Measurements from ENCODE around the gene GAS6. TPM values are rescaled to one million over a fixed set of nuclear protein-coding genes. Genes with fewer than 3 reads are reported as not detected.

GAS6 gene
- total and polyA plus RNA-seq, 2 donors (not counting 1 experiment from before 2014, with no cell fraction given): 0.25 to 0.78 TPM

DNA sequence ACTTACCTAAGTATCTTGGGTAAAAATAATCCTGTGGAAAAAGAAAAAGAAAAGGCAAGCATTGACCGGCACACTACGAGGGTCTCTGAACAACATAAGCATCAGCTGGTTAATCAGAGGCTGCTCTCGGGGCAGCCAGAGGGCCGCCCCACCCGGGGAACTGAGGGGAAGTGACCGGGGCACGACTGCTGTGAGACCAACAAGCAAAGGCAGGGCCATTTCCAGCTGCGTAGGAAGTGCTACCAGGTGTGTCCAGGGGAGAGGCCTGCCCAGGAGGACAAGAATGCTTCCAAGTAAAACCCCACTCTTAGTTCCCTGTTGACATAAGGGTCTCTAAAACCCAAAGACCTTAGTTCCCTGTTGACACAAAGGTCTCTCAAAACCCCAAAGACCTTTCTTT lies 15.9 kb downstream of the GAS6 start:
- H3K9me3 Mint-ChIP-seq (ENCODE audit: insufficient read depth): no peaks in the 10 kb centered on the region
- H3K27ac Mint-ChIP-seq: no peak overlapping the region
- CTCF ChIA-PET: no interaction called here
- no peak overlapping the region for H3K9ac ChIP-seq (ENCODE audit: low read length)
- peaks cover 0 to 41% (median 0%) of the 10 kb centered on the region in 3 donors for H3K9me3 ChIP-seq (ENCODE audit: control extremely low read depth in 1 of 3, control insufficient read depth in 2 of 3, insufficient read depth in 1 of 3, low read length in 2 of 3)
- no peak overlapping the region for H3K27ac ChIP-seq (ENCODE audit: low read length in 2 of 2)
- no peak for TF ChIP-seq CTCF (IDR thresholded peaks at IDR 0.05)
- TF ChIP-seq EZH2 (IDR thresholded peaks at IDR 0.05; ENCODE audit: borderline replicate concordance, insufficient read depth, low read depth, low read length, poor library complexity, severe bottlenecking): no peak
- H3K79me2 ChIP-seq (ENCODE audit: control insufficient read depth, insufficient read depth, low read length): no peaks in the 10 kb centered on the region
- H3K27me3 ChIP-seq (replicated peaks in 1 of 4; ENCODE audit: control extremely low read depth in 1 of 4, control insufficient read depth in 3 of 4, insufficient read depth in 4 of 4, low read length in 3 of 4): peaks cover 0 to 22% (median 8%) of the 10 kb centered on the region in 4 experiments
- WGBS (ENCODE audit: insufficient coverage): 86% methylated on average over 8 of the region's 8 CpGs
- no peak overlapping the region for H2AFZ ChIP-seq (ENCODE audit: insufficient read depth, low read depth, low read length, poor library complexity, severe bottlenecking)
- no peak overlapping the region for H3K4me2 ChIP-seq (replicated peaks; ENCODE audit: low read depth, low read length, poor library complexity, severe bottlenecking)
- intact Hi-C loops (cut with micrococcal nuclease): no loop called here
- POLR2A ChIA-PET: no interaction called here
- DNase-seq: no peak
- H3K4me1 Mint-ChIP-seq: no peaks in the 10 kb centered on the region
- no peak overlapping the region for H3K4me3 Mint-ChIP-seq
- no peaks in the 10 kb centered on the region for H4K20me1 ChIP-seq (ENCODE audit: control insufficient read depth, insufficient read depth, low read length, poor library complexity, severe bottlenecking)
- H3K4me3 ChIP-seq (ENCODE audit: control extremely low read depth in 1 of 5, extremely low read depth in 1 of 5, insufficient read depth in 1 of 5, low read depth in 2 of 5, low read length in 4 of 5): no peak overlapping the region
- H3K27me3 Mint-ChIP-seq: no peaks in the 10 kb centered on the region
- no peaks in the 10 kb centered on the region for H3K4me1 ChIP-seq (ENCODE audit: control insufficient read depth in 2 of 2, insufficient read depth in 2 of 2, low read length in 2 of 2)
- no peak for ATAC-seq (ENCODE audit: low read depth)
- no peaks in the 10 kb centered on the region for H3K36me3 ChIP-seq (replicated peaks in 1 of 2; ENCODE audit: control extremely low read depth in 1 of 2, control insufficient read depth in 1 of 2, extremely low read depth in 1 of 2, insufficient read depth in 2 of 2, low read length in 1 of 2)

- H3K4me2 ChIP-seq (replicated peaks; ENCODE audit: low read depth, low read length, poor library complexity, severe bottlenecking): no peak overlapping the region
- H3K79me2 ChIP-seq (ENCODE audit: control insufficient read depth, insufficient read depth, low read length): no peaks in the 10 kb centered on the region
- H3K4me1 Mint-ChIP-seq: peaks cover 3% of the 10 kb centered on the region
- no peak overlapping the region for H3K27ac ChIP-seq (ENCODE audit: low read length in 2 of 2)
- ATAC-seq (ENCODE audit: low read depth) (no peak), DNase-seq (no peak)
- no peaks in the 10 kb centered on the region for H3K4me1 ChIP-seq (ENCODE audit: control insufficient read depth in 2 of 2, insufficient read depth in 2 of 2, low read length in 2 of 2)
- H3K27me3 ChIP-seq (replicated peaks in 1 of 4; ENCODE audit: control extremely low read depth in 1 of 4, control insufficient read depth in 3 of 4, insufficient read depth in 4 of 4, low read length in 3 of 4): peaks cover 0 to 22% (median 5%) of the 10 kb centered on the region in 4 experiments
- no peaks in the 10 kb centered on the region for H3K27me3 Mint-ChIP-seq
- intact Hi-C loops (cut with micrococcal nuclease): no loop called here
- POLR2A ChIA-PET: no interaction called here
- H3K9ac ChIP-seq (ENCODE audit: low read length): no peak overlapping the region
- TF ChIP-seq CTCF (IDR thresholded peaks at IDR 0.05) (no peak), EZH2 (IDR thresholded peaks at IDR 0.05; ENCODE audit: borderline replicate concordance, insufficient read depth, low read depth, low read length, poor library complexity, severe bottlenecking) (no peak)
- H3K27ac Mint-ChIP-seq: no peak overlapping the region
- H3K9me3 ChIP-seq (ENCODE audit: control extremely low read depth in 1 of 3, control insufficient read depth in 2 of 3, insufficient read depth in 1 of 3, low read length in 2 of 3): peaks cover 0 to 48% (median 0%) of the 10 kb centered on the region in 3 donors
- H3K9me3 Mint-ChIP-seq (ENCODE audit: insufficient read depth): no peaks in the 10 kb centered on the region
- no peak overlapping the region for H2AFZ ChIP-seq (ENCODE audit: insufficient read depth, low read depth, low read length, poor library complexity, severe bottlenecking)
- 86% methylated on average over 27 of the region's 28 CpGs for WGBS (ENCODE audit: insufficient coverage)
- H3K4me3 ChIP-seq (ENCODE audit: control extremely low read depth in 1 of 5, extremely low read depth in 1 of 5, insufficient read depth in 1 of 5, low read depth in 2 of 5, low read length in 4 of 5): no peak overlapping the region
- H3K4me3 Mint-ChIP-seq: no peak overlapping the region
- CTCF ChIA-PET: no interaction called here
- H4K20me1 ChIP-seq (ENCODE audit: control insufficient read depth, insufficient read depth, low read length, poor library complexity, severe bottlenecking): no peaks in the 10 kb centered on the region
- no peaks in the 10 kb centered on the region for H3K36me3 ChIP-seq (replicated peaks in 1 of 2; ENCODE audit: control extremely low read depth in 1 of 2, control insufficient read depth in 1 of 2, extremely low read depth in 1 of 2, insufficient read depth in 2 of 2, low read length in 1 of 2)
Measured at GRCh38 chr13:113846636-113847318, 17.1 kb downstream of the GAS6 start.
